Lower leg skin (tissue), 3 donors: ENCODE results near the gene SPOCD1.

ENCODE experiments used
- POLR2A ChIP-seq, 2 donors: fragments of 450-650 bp; IDR thresholded peaks; one replicate each; pipeline ENCODE4 v1.6.1; 2016 to 2017; ENCODE audit warnings: antibody characterized with exemption in 2 of 2, mild to moderate bottlenecking in 1 of 2, moderate library complexity in 1 of 2
- TF ChIP-seq, protein P1 (sequence below), 3 donors: fragments of 450-650 bp; IDR thresholded peaks; one replicate each; pipeline ENCODE4 v1.5.1; 2016; ENCODE audit warnings: antibody characterized with exemption in 3 of 3, mild to moderate bottlenecking in 3 of 3, moderate library complexity in 2 of 3

- TF ChIP-seq, protein P1, sequence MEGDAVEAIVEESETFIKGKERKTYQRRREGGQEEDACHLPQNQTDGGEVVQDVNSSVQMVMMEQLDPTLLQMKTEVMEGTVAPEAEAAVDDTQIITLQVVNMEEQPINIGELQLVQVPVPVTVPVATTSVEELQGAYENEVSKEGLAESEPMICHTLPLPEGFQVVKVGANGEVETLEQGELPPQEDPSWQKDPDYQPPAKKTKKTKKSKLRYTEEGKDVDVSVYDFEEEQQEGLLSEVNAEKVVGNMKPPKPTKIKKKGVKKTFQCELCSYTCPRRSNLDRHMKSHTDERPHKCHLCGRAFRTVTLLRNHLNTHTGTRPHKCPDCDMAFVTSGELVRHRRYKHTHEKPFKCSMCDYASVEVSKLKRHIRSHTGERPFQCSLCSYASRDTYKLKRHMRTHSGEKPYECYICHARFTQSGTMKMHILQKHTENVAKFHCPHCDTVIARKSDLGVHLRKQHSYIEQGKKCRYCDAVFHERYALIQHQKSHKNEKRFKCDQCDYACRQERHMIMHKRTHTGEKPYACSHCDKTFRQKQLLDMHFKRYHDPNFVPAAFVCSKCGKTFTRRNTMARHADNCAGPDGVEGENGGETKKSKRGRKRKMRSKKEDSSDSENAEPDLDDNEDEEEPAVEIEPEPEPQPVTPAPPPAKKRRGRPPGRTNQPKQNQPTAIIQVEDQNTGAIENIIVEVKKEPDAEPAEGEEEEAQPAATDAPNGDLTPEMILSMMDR (IDR thresholded peaks at IDR 0.05), result no peak
- no peak for TF ChIP-seq POLR2A (IDR thresholded peaks at IDR 0.05)
These were observed 62.0 kb downstream of the SPOCD1 start for GRCh38 chr1:31753707-31754349.
